ENCODE measurements around the gene CDX1.

CDX1 gene

GRCh38 chr5:150133581-150134197 is 32.9 kb upstream of the CDX1 start:
- Histone ChIP-seq H3K36me3 (no peaks in the 10 kb centered on the region), H3K9me3 (ENCODE audit: severe bottlenecking) (no peaks in the 10 kb centered on the region), H3K4me3 (ENCODE audit: low read depth, low read length) (no peak overlapping the region), H3K27ac (0 out of 2 replicates have a peak overlapping the region, but pooled peaks have one; percentile 28), H3K27me3 (ENCODE audit: insufficient read depth, low read depth, severe bottlenecking) (no peaks in the 10 kb centered on the region)
- DNase-seq: no peak
- no peak for TF ChIP-seq CTCF (IDR thresholded peaks at IDR 0.05; ENCODE audit: low read depth, low read length)

GRCh38 chr5:150134198-150134588 is 32.4 kb upstream of the CDX1 start:
- Histone ChIP-seq H3K27me3 (ENCODE audit: insufficient read depth, low read depth, severe bottlenecking) (no peaks in the 10 kb centered on the region), H3K36me3 (no peaks in the 10 kb centered on the region), H3K4me3 (ENCODE audit: low read depth, low read length) (no peak overlapping the region), H3K9me3 (ENCODE audit: severe bottlenecking) (no peaks in the 10 kb centered on the region), H3K27ac (peak overlapping the region; percentile 28)
- peak; percentile 60 for DNase-seq
- no peak for TF ChIP-seq CTCF (IDR thresholded peaks at IDR 0.05; ENCODE audit: low read depth, low read length)

- TF ChIP-seq CTCF (IDR thresholded peaks at IDR 0.05; ENCODE audit: low read depth, low read length): no peak
- H3K27me3 ChIP-seq (ENCODE audit: insufficient read depth, low read depth, severe bottlenecking): no peaks in the 10 kb centered on the region
- H3K4me3 ChIP-seq (ENCODE audit: low read depth, low read length): no peak overlapping the region
- no peaks in the 10 kb centered on the region for H3K9me3 ChIP-seq (ENCODE audit: severe bottlenecking)
- H3K36me3 ChIP-seq: no peaks in the 10 kb centered on the region
- no peak overlapping the region for H3K27ac ChIP-seq
- DNase-seq: no peak
Observed at GRCh38 chr5:150135557-150136304, 30.8 kb upstream of the CDX1 start.

- no peaks in the 10 kb centered on the region for H3K9me3 ChIP-seq (ENCODE audit: severe bottlenecking)
- DNase-seq: no peak
- no peaks in the 10 kb centered on the region for H3K27me3 ChIP-seq (ENCODE audit: insufficient read depth, low read depth, severe bottlenecking)
- H3K27ac ChIP-seq: no peak overlapping the region
- no peaks in the 10 kb centered on the region for H3K36me3 ChIP-seq
- H3K4me3 ChIP-seq (ENCODE audit: low read depth, low read length): no peak overlapping the region
- no peak for TF ChIP-seq CTCF (IDR thresholded peaks at IDR 0.05; ENCODE audit: low read depth, low read length)
Observed at GRCh38 chr5:150136305-150137167, 30.0 kb upstream of the CDX1 start.

GRCh38 chr5:150137168-150137957 is 29.2 kb upstream of the CDX1 start:
- Histone ChIP-seq H3K36me3 (no peaks in the 10 kb centered on the region), H3K4me3 (ENCODE audit: low read depth, low read length) (no peak overlapping the region), H3K27me3 (ENCODE audit: insufficient read depth, low read depth, severe bottlenecking) (no peaks in the 10 kb centered on the region), H3K27ac (no peak overlapping the region), H3K9me3 (ENCODE audit: severe bottlenecking) (no peaks in the 10 kb centered on the region)
- DNase-seq: no peak
- TF ChIP-seq CTCF (IDR thresholded peaks at IDR 0.05; ENCODE audit: low read depth, low read length): no peak

Measured in WERI-Rb-1 (cell line).